HG02973 (cell line): ENCODE data around the gene ANK2.

Experiments used
- ATAC-seq: cut with Tn5 transposase; IDR thresholded peaks from one replicate; pipeline ENCODE4 v1.9.1; 2021; ENCODE audit warnings: moderate library complexity; ENCODE audit not compliant: unreplicated experiment

Gene ANK2

DNA sequence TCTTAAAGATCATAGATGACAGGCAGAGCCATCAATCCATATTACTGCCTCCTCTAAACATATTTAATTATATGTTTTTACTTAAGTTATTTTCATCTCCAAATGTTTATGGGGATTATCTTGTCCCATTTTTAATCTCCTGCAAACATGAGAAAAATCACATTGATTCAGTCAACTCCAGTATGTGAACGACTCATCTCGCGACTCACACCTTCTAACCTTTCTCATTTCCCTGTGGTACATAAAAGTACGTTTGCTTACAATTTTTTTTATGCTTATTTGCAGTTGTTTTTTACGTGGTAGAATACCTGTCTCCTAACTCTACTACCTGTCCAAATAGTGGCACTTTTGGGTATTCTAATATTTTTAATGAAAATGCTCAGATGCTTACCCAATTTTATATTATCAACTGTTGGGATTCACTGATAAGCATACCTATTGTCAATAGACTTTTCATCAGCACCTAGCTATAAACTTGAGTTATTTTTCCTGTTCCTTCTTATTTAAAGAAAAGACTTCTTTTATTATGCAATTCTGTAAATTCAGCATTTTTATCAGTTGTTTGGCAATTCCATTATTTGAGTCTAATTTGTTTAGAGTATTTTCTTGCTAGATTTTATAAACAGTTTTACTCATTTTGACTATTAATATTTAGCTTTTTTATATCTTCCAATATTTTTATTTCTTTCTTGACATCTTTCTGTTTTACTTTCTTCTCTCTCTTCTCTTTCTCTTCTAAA is 276.6 kb downstream of the ANK2 start:
- ATAC-seq, result no peak

- no peak for ATAC-seq
Measured at GRCh38 chr4:113327494-113327893, 278.0 kb downstream of the ANK2 start.

GRCh38 chr4:113328514-113328913 is 279.1 kb downstream of the ANK2 start:
- ATAC-seq, result no peak

GRCh38 chr4:113330200-113330599 is 280.7 kb downstream of the ANK2 start:
- ATAC-seq, result no peak

DNA sequence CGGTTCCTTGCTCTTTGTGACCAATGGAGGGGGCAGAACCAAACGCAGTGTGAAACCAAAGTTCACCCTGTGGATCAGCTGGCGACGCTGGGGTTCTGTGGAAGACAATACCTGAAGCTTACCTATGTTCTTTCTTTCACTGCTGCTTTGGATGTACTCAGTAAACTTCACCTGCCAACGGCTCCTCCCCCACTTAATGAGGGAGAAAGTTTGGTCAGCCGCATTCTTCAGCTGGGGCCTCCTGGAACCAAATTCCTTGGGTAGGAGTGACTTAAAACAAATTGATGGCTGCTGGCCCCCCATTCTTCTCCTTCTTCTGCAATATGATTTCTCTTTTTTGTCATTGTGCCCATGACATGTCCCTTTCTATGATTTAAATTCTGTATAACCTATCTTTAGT is 282.4 kb downstream of the ANK2 start:
- ATAC-seq, result no peak

DNA sequence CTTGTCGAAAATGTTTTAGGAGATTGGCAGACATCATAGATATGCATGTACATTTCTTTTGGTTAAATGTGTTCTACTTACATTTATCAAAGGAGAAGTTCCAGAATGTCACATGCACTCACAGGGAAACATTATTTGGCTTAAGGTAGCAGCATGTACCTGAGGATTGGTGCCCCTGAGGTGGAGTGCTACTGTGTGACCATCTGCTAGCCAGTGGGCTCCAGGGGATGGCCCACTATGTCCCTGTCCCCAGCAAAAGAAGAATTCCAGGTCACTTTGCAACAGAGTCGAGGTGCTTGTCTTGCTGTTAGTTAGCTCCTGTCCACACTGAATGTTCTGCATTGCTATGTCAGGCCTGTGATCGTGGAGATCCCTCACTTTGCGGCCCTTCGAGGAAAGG is 283.2 kb downstream of the ANK2 start:
- no peak for ATAC-seq

GRCh38 chr4:113335746-113336145 is 286.3 kb downstream of the ANK2 start:
- no peak for ATAC-seq

GRCh38 chr4:113336556-113336955 is 287.1 kb downstream of the ANK2 start:
- no peak for ATAC-seq

- ATAC-seq, result no peak
Measured at GRCh38 chr4:113339430-113339813, 290.0 kb downstream of the ANK2 start.

DNA sequence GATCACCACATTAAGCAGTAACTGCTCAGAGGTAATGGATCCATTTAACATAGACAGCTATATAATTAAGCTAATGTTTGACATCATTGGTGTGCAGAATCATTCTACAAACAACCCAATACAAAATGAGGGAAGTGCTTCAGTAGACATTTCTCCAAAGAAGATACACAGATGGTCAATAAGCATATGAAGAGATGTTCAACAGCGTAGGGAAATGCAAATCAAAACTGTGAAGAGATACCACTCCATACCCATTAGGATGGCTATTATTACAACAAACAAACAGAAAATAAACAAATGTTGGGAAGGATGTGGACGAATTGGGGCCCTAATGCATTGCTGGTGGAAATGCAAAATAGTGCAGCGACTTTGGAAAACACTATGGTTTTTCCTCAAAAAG is 294.6 kb downstream of the ANK2 start:
- no peak for ATAC-seq

GRCh38 chr4:113347245-113347644 is 297.8 kb downstream of the ANK2 start:
- ATAC-seq, result no peak

GRCh38 chr4:113349430-113349829 is 300.0 kb downstream of the ANK2 start:
- ATAC-seq, result peak; percentile 63

DNA sequence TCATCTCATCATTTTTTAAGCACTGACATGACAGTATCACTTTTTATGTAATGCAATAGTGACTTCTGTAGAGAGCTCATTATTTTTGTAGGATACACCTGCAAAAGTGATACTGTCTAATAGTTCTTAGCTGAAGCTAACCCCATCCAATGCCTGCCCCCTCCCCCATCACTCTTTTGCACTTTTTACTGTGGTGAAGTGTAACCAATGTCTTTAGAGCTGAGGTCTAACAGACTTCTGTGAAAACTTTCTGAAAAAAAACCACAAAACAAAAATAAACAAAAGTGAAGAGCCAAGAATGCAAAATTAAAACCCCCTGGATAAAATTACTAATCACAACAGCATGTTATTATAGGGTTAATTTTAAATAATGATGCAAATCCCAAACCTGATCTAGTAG is 301.1 kb downstream of the ANK2 start:
- no peak for ATAC-seq

DNA sequence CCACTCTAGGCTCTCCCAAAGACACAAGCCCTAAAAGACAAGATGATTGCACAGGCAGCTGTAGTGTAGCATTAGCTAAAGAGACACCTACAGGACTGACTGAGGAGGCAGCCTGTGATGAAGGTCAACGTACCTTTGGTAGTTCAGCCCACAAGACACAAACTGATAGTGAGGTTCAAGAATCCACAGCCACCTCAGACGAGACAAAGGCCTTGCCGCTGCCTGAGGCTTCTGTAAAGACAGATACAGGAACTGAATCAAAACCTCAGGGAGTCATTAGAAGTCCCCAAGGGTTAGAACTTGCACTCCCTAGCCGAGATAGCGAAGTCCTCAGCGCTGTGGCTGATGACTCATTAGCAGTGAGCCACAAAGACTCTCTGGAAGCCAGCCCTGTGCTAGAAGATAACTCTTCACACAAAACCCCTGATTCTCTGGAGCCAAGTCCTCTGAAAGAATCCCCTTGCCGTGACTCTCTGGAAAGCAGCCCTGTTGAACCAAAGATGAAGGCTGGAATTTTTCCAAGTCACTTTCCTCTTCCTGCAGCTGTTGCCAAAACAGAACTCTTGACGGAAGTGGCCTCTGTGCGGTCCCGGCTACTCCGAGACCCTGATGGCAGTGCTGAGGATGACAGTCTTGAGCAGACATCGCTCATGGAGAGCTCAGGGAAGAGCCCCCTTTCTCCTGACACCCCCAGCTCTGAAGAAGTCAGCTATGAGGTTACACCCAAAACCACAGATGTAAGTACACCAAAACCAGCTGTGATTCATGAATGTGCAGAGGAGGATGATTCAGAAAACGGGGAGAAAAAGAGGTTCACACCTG is 306.3 kb downstream of the ANK2 start:
- ATAC-seq, result peak; percentile 98

DNA sequence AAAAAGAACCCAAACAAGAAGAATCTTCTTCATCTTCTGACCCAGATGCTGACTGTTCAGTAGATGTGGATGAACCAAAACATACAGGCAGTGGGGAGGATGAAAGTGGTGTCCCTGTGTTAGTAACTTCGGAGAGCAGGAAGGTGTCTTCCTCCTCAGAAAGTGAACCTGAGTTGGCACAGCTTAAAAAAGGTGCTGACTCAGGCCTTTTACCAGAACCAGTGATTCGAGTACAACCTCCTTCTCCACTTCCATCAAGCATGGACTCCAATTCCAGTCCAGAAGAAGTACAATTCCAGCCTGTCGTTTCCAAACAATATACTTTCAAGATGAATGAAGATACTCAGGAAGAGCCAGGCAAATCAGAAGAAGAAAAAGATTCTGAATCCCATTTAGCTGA is 307.0 kb downstream of the ANK2 start:
- no peak for ATAC-seq

- no peak for ATAC-seq
Measured at GRCh38 chr4:113358784-113359183, 309.3 kb downstream of the ANK2 start.

GRCh38 chr4:113365377-113365776 is 315.9 kb downstream of the ANK2 start:
- ATAC-seq, result no peak

DNA sequence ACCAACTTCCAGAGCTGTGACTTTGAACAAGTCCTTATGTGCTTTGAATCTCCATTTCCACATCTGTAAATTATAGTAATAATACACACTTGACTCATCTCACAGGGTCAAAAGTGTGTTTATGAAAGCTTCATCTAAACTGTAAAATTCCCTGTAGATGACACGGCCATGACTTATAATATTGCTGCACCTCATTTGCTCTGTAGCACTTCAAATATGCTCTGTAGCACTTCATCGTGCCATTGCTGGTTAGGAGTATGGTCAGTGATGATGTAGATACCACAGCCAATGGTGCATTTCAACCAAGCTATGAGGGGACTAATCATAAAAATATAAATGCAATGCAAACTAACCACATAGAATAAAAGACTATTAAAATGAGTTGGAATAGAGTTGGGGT is 318.6 kb downstream of the ANK2 start:
- no peak for ATAC-seq

DNA sequence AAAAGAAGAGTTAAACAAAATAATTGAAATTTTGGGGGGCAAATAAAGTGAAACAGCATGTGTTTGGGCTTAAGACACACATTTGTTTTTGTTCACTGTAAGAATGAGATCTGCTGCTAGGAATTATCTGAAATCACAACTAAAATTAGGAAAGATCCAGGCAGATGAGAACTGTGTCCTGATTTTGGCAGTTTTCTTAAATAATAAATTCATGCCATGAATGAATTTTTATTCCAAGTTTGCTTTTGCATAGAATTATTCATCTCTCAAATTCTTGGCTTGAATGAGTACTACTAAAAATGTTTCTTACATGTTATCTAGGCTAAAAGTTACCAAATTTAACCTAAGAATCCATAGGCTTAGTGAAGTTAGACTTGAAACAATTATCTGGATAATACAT is 321.7 kb downstream of the ANK2 start:
- no peak for ATAC-seq

GRCh38 chr4:113375964-113376666 is 326.7 kb downstream of the ANK2 start:
- ATAC-seq, result no peak

GRCh38 chr4:113378836-113379235 is 329.4 kb downstream of the ANK2 start:
- no peak for ATAC-seq

DNA sequence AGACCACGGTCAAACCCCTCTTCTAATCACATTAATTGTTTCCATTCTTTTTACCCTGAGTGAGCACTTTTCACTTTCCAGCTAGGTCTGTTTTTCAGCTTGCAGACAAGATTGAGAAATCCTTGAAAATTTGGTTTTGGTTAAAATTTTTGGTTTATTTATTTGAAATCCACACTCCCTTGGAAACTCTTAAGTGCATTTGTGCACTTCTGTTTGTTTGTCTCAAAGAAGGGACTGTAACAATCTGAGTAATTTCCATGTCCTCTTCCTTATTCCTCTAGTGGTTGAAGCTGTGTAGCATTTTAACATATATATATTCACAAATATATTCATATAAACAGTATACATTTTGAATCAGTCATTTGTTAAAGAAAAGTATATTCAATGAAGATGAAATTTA is 333.3 kb downstream of the ANK2 start:
- no peak for ATAC-seq
